ENCODE results near the gene TMEFF1. TPM values are rescaled to one million over a fixed set of nuclear protein-coding genes. Genes with fewer than 3 reads are reported as not detected.
A peak's percentile ranks its signal among the peaks of the same experiment; 100 is the strongest.
"Not testable (repeated sequence)": the region's sequence is repeated elsewhere in the genome, so short reads cannot be mapped to it uniquely, and the experiment has no call there.

Gene TMEFF1
- total RNA-seq, 1 donor from 2014 or later = 171 TPM

- no peak for TF ChIP-seq CTCF (IDR thresholded peaks at IDR 0.05; ENCODE audit: partially characterized antibody, unreplicated experiment)
- no peak overlapping the region for H3K27ac Mint-ChIP-seq (ENCODE audit: unreplicated experiment)
- no peak for DNase-seq
- H3K9me3 Mint-ChIP-seq (ENCODE audit: unreplicated experiment) = peaks cover 3% of the 10 kb centered on the region
- H3K36me3 Mint-ChIP-seq (ENCODE audit: unreplicated experiment) = no peaks in the 10 kb centered on the region
- no peaks in the 10 kb centered on the region for H3K4me1 Mint-ChIP-seq (ENCODE audit: low read depth, unreplicated experiment)
- H3K27me3 Mint-ChIP-seq (ENCODE audit: unreplicated experiment) = peaks cover 5% of the 10 kb centered on the region
- no peak overlapping the region for H3K4me3 Mint-ChIP-seq (ENCODE audit: unreplicated experiment)
Measured at GRCh38 chr9:100511205-100511604, 38.3 kb downstream of the TMEFF1 start.

DNA sequence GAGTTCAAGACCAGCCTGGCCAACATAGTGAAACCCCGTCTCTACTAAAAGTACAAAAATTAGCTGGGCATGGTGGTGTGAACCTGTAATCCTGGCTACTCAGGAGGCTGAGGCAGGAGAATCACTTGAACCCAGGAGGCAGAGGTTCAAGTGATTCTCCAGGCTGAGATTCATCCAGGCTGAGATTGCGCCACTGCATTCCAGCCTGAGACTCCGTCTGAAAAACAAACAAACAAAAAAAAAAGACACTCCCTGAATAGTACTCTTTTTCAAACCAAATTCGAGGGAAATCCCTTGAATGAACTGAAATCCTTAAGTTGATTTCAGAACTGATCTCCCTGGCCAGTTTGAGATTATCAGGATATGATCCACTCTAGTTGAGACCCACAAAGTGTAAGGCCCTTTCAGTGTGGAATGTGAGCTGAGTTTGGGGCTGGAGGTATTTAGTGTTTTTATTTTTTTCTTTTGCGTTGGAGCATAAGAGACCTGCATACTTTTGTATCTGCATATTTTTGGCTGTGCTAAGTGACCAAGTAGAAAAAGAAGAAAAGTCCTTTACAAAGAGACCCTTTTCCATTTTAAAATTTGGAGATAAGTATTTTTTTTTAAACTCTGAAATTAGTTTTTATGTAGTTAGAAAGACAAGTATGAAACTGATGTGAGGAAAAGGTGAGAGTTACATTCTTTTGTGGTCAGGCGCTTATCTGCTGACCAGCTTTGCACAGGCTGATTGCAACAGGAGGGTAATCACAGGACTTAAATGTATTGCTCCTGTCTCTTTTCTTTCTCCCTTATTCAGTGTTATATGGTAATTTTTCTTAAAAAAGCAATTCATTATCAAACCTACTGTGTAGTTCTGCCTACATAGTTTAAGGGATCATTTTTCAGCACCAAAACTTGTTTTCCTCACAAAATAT lies 42.9 kb downstream of the TMEFF1 start:
- H3K4me1 Mint-ChIP-seq (ENCODE audit: low read depth, unreplicated experiment) = no peaks in the 10 kb centered on the region
- peaks cover 3% of the 10 kb centered on the region for H3K9me3 Mint-ChIP-seq (ENCODE audit: unreplicated experiment)
- no peak for DNase-seq
- no peak overlapping the region for H3K27ac Mint-ChIP-seq (ENCODE audit: unreplicated experiment)
- no peak overlapping the region for H3K4me3 Mint-ChIP-seq (ENCODE audit: unreplicated experiment)
- no peaks in the 10 kb centered on the region for H3K36me3 Mint-ChIP-seq (ENCODE audit: unreplicated experiment)
- H3K27me3 Mint-ChIP-seq (ENCODE audit: unreplicated experiment) = peaks cover 2% of the 10 kb centered on the region
- TF ChIP-seq CTCF (IDR thresholded peaks at IDR 0.05; ENCODE audit: partially characterized antibody, unreplicated experiment) = no peak

DNA sequence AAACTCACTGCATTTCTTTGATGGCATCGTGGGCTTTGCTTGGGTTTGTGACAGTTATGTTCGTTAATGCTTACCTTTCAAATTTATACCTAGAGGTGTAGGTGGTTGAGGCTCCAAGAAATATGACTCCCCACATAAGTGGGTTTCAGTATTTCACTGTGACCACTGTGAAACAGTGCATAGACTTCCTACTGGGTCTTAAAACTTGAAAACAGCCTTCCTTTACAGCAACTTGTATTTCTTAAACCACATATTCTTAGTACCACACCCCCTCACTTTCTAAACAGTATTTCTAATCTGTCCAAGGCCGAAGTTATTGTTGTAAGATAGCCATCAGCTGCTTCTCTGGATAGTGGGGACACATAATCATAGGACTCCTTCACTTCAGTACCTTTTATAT lies 48.3 kb downstream of the TMEFF1 start:
- no peaks in the 10 kb centered on the region for H3K9me3 Mint-ChIP-seq (ENCODE audit: unreplicated experiment)
- no peak overlapping the region for H3K27ac Mint-ChIP-seq (ENCODE audit: unreplicated experiment)
- H3K36me3 Mint-ChIP-seq (ENCODE audit: unreplicated experiment) = peaks cover 12% of the 10 kb centered on the region
- no peak for TF ChIP-seq CTCF (IDR thresholded peaks at IDR 0.05; ENCODE audit: partially characterized antibody, unreplicated experiment)
- no peaks in the 10 kb centered on the region for H3K27me3 Mint-ChIP-seq (ENCODE audit: unreplicated experiment)
- no peak overlapping the region for H3K4me3 Mint-ChIP-seq (ENCODE audit: unreplicated experiment)
- H3K4me1 Mint-ChIP-seq (ENCODE audit: low read depth, unreplicated experiment) = no peaks in the 10 kb centered on the region
- DNase-seq = no peak

- DNase-seq = no peak
- H3K27me3 Mint-ChIP-seq (ENCODE audit: unreplicated experiment) = peaks cover 3% of the 10 kb centered on the region
- H3K4me3 Mint-ChIP-seq (ENCODE audit: unreplicated experiment) = no peak overlapping the region
- no peak for TF ChIP-seq CTCF (IDR thresholded peaks at IDR 0.05; ENCODE audit: partially characterized antibody, unreplicated experiment)
- H3K36me3 Mint-ChIP-seq (ENCODE audit: unreplicated experiment) = peaks cover 22% of the 10 kb centered on the region
- no peaks in the 10 kb centered on the region for H3K4me1 Mint-ChIP-seq (ENCODE audit: low read depth, unreplicated experiment)
- no peak overlapping the region for H3K27ac Mint-ChIP-seq (ENCODE audit: unreplicated experiment)
- peaks cover 6% of the 10 kb centered on the region for H3K9me3 Mint-ChIP-seq (ENCODE audit: unreplicated experiment)
Measured at GRCh38 chr9:100525563-100525962, 52.6 kb downstream of the TMEFF1 start.

GRCh38 chr9:100527180-100527794 lies 54.3 kb downstream of the TMEFF1 start:
- H3K9me3 Mint-ChIP-seq (ENCODE audit: unreplicated experiment); H3K4me3 Mint-ChIP-seq (ENCODE audit: unreplicated experiment); DNase-seq; H3K27me3 Mint-ChIP-seq (ENCODE audit: unreplicated experiment); H3K4me1 Mint-ChIP-seq (ENCODE audit: low read depth, unreplicated experiment): not testable (repeated sequence)
- H3K36me3 Mint-ChIP-seq (ENCODE audit: unreplicated experiment) = peaks cover 22% of the 10 kb centered on the region
- H3K27ac Mint-ChIP-seq (ENCODE audit: unreplicated experiment) = peak overlapping the region; percentile 28
